GM19455 (cell line): ENCODE data around the gene TMEM151A.
A peak's percentile ranks its signal among the peaks of the same experiment; 100 is the strongest.

Experiments
- ATAC-seq: cut with Tn5 transposase; IDR thresholded peaks from one replicate; pipeline ENCODE4 v1.9.1; 2021; ENCODE audit not compliant: unreplicated experiment

The TMEM151A gene

DNA sequence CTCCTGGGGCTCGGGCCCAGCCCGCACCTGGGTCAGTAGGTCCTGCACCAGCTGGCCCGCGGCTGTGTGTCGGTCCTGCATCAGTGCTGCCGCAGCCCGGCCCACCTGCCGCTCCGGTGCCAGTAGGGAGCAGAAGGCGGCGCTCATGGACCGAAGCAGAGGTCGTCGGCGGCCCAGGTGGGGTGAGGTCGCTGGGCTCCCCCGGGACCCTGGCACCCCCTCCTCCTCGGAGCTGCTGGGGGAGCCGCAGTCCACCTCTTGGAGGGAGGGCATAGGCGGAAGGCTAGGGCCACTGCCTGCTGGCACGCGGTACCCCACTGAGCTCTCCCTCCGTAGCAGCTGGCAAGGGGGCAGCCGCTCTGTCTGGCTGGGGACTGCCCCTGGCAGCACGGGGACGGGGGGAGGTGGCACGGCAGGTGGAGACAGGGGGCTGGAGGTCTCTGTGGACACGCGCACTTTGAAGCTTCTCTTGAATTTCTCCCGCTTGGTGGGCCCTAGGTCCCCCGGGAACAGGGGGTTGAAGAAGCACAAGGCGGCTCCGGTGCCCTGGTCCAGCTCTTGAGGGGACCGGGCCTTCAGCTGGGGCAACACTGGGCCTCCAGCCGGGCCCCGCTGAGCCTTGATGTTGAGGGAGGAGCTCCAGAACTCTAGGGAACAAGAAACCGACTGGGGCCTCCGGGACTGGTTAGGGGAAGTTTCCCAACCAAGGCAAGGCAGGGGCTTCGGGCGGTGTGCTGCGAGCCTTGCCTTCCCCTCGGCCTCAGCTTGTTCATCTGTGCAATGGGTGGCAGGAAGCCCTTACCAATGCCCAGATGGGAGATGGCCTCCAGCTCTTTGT lies 43.1 kb downstream of the TMEM151A start:
- ATAC-seq = no peak

DNA sequence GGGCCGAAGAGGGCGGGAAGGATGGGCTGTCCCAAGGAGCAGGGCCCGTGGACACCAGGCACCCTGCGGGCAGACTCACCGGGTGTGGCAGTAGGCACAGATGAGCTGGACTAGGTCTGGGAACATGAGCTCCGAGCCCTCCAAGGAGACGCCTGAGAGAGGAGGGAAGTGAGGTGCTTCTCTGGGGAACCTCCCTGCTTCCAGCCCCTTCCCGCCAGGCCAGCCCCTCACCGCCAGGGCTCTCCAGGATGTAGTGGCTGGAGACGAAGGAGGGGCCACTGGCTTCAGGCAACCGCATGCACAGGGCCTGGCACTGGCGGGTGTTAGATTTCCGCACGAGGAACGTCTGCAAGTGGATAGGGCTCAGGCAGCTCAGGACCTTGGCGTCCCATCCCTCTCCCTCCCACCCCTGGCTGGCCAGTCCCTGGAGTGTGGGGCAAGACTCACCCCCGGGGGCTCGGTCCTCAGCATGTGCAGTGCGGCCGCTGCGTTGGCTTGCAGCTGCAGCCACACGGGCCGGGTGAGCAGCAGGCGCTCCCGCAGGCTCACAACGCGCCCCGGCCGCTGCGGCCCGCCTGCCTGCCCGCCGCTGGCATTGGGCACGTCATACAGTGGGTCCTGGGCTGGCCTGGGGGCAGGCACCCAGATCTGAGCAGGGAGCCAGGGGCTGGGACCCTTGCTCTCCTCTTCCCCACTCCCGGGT lies 44.0 kb downstream of the TMEM151A start:
- ATAC-seq = no peak

DNA sequence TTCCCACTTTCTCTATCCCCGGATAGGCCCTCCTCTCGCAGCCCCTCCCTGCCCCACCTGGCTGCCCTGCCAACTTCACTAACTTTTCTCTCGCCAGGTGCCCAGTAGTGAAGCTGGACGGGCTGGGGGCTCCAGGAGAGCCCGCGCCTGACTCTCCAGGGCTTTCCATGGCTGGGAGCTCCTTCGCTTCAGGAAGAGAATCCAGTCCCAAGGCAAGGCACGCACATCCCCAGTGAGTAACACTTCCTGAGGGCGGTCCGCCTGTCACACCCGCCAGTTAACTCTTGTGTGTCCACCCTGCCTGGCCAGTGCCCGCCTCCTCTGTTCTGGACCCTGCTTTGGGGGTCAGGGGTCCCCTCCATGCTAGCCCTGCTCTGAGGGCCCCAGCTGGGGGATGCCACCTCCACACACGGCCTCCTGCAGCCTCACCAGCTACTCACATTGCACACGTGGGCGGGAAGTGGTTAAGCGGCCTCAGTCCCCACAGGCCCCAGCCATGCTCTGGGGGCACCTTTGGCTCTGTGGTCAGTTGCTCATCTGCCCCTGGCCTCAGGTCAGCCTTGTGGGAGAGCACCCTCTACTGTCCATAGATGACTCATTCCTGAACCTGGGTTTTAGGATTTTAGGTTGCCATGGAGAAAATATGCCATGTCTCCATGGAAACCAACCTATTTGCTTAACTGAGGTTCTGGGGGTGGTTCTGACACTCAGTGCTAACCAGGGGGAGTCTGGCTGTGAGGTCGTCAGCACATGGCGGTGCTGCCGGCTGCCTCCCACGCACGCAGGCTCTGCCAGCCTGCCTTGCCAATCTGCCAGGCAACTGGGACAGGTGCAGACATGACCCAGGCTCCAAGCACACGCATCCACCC lies 44.8 kb downstream of the TMEM151A start, which contains the start of gene RIN1:
Gene RIN1, minus strand, starts transcription at position 201 of the 869 bp plus-strand sequence. Its CDS starts 32 bp downstream, at position 169.
- peak; percentile 54 for ATAC-seq

DNA sequence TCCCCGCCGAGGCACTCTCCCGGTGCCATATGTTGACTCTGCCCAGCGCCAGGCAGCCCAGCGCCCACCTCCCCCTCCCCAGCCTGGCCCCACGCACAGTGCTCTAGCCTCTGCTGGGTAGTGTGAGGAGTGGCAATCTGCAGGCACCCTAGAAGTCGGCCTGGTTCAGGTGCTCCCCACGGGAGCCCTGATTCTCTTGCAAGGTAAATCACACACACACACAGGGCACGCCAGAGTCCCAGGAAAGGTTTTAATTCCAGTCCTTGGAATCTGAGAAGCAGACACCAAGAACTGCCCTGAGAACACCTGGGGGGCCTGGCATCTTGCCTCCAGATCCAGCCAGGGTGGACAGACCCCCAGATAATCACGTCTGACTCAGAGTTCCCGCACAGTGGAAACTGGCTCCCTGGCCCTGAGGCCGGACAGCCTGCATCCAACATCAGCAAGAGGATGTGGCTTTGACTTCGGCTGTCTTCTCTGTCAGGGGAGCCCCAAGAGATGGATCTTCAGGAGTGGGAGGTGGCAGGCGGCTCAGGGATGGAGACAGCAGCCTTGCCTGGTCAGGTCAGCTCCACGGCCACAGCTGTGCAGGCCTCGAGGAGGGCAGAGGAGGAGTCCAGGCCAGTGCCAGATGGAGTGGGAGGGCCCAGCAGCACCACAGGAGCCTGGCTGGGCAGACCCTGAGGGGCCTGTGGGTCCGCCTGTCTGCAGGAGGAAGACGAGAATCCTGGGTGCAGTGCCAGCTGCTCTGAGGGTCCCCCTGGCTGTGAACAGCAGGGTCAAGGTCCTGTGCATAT lies 45.6 kb downstream of the TMEM151A start:
- ATAC-seq = no peak

DNA sequence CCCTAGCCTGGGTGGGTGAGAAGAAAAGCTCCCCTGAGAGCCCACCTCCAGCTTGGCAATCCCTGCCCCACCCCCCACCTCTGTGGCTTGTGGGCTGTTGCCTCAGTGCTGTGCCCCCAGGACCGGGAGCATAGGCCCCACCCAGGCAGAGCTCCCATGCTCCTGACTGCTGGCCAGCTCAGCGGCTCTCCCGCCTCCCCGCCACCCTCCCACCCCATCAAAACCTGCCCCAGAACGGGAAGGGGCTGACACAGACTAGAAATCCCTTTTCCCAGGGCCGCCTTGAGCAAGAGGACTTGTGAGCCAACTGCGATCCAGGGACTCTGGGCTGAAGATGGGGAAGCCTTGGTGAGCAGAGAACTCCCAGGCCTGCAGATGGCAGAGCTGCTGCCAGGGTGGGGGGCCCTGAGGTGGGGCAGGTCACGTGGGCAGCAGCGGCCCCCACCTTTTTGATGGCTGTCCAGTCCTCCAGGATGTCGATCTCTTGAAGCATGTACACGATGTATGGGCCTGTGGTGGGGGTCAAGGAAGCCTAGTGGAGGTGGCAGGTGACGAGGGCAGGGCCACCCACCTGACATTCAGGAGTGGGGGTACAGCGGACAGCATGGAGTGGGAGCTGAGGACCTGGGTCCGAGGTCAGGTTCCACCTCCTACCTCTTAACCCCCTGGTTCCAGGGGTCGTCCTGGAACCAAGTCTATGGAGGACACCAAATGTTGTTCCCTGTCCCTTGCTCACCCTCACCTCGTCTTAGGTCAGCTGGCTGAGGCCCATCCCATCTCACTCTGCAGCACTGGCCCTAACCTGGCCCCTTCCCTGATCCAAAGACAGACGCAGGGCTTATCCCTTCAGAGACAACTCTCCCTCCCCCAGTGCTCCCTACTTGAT lies 46.8 kb downstream of the TMEM151A start:
- no peak for ATAC-seq

DNA sequence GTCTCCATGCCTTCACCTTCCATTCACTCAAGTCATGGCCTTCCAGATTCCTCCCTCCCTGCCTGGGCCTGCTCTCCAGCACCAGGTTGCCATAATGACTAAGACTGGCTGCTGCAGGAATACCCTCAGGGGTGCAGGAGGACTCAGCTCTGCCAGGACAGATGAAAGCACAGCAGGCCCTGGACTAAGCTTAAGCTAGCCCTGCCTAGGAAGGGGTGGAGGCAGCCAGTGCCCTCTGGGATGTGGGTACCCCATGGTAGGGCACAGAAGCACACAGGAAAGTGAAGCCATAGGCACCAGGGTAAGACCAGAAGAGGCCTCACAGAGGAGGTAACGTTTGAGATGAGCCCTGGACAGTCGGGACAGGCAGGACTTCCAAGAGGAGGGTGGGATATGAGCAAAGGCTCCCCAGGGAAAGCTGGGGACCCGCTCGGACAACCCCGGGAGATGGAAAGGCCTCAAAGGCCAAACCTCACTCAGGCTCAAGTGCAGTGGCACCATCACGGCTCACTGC lies 47.5 kb downstream of the TMEM151A start:
- ATAC-seq = no peak

DNA sequence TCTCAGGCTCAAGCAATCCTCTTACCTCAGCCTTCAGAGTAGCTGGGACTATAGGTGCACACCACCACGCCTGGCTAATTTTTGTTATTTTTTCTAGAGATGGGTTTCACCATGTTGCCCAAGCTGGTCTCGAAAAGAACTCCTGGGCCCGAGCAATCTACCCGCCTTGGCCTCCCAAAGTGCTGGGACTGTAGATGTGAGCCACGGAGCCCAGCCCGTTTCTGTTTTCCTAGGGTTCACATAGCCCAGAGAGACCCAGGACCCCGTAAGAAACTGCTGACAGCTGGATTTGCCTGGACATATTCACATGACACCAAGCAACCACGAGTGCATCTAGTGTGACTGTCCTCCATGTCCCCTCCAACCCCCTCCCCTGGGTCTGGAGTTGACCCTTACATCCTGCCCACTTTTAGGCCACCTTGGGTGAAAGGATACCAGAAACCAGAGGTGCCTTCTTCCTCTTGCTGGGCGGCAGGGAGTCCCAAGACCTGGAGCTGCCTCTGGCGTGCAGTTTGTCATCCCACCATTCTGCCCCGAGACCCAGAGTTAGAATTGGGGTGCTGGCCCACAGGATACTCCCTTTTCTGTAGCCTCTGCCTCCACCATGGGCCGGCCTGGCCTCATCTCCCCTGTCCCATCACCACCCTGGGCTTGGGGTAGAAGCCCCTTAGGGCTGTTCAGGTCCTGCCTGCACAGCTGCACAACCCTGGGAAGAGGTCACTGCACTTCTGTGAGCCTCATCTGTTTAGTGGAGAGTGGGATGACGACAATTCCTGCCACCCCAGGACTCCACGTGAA lies 48.2 kb downstream of the TMEM151A start:
- ATAC-seq = no peak

DNA sequence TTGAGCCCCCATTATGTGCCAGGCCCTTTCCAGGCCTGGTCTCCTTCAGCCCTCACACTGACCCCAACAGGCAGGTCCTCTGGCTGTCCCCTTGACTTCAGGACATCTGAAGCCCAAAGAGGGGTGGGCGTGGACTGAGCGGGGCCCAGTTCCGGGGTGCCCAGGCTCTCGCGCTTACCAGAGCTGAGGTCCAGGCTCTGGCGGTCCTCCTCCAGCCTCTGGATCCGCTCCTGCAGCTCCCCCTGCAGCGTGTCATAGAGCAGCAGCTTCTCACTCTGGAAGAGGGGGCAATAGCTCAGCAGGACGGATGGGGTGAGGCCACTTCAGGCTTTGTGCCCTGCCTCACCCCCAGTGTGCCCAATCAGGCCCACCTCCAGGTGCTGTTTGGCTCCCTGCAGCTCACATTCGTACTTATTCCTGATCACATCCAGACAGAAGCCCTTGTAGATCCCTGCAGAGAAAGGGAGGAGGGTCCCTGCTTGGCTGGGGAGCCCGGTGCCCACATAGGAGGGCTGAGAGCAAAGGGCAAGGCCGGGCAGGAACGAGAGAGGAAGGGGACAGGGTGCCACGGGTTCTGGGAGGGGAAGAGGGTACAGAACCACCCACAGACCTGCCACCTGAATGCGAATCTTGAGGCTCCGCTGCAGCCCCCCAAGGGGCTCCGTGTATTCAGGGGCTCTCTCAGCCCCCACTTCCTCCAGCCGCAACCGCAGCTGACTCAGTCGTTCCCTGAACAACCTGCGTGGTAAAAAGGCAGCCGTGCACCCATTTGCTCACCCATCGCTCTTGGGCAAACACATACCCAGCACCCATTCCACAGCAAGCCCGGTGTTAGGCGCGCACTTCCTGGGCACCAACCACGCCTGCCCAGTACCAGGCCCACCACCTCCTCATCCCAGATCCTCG lies 49.2 kb downstream of the TMEM151A start:
- ATAC-seq = no peak

DNA sequence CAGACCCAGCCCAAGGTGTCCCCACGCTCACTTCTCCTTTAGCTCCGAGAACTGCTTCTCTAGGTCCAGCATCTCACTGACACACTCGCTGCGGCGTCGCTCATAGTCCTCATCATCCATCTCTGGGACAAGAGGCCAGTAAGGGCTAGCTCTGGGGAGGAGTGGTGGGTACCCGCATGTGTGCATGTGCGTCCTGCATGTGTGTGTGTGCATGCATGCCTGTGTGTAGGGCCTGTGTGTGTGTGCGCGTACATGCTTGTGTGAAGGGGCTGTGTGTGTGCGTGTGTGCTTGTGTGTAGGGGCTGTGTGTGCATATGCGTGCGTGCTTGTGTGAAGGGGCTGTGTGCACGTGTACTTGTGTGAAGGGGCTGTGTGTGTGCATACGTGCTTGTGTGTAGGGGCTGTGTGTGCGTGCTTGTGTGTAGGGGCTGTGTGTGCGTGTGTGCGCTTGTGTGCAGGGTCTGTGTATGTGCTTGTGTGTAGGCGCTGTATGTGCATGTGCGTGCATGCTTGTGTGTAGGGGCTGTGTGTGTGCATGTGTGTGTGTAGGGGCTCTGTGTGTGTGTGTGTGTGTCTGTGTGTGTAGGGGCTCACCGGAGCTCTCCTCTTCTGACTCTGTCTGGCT lies 49.9 kb downstream of the TMEM151A start:
- no peak for ATAC-seq

DNA sequence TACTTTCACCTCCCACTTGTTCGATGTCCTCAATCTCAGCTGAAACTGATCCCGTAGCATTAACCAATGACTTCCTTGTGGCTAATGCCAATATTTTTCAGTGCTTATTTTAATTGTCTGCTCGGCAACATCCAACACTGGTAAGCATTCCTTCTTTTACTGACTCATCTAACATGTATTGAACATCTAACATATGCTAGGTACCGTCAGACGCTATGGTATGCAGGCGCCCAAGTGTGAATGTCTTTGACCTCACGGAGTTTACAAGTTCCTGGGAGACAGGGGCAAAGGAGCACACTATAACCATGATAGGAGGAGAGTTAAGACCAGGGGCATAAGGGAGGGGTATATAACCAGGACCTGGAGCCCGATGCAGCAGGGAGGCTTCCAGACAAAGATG lies 51.5 kb downstream of the TMEM151A start:
- ATAC-seq = no peak

DNA sequence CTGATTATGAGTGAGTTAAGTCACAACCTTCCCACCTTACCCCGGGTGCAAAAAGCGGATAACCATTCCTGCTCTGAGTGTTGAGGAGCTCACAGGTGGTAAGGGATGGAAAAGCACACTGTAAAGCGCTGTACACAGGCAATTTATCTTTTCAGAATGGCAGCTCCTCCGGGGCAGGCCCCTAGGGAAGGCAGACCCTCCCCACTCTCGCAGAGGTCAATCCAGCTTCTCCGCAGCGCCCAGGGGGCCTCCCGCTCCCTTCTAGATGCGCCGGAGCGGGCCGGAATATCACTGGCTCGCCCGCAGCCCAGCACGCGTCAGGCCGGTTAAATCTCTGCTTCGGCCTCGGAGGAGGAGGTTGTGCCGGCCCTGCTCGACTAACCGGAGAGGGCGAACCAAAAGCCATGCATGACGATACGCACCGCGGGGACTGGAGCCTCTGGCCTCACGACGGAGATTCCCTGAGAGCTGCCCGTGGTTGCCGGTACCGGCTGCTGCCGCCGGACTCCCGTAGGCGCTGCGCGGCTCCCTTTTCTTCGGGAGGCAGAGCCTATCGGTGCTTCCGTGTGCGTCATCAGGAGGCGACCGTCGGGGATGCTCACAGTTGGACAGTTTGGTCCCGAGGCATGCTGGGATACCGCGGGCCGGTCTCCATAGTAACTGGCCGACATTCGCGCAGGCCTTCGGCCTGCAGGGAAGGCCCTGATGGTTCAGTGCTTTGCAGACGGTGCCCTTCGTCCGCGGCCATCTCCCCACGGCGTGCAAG lies 53.0 kb downstream of the TMEM151A start, which contains the start of gene BRMS1:
Gene BRMS1, minus strand, starts transcription at position 555 of the 766 bp plus-strand sequence. CDS start 2,870 bp downstream, outside the sequence.
- peak; percentile 66 for ATAC-seq

DNA sequence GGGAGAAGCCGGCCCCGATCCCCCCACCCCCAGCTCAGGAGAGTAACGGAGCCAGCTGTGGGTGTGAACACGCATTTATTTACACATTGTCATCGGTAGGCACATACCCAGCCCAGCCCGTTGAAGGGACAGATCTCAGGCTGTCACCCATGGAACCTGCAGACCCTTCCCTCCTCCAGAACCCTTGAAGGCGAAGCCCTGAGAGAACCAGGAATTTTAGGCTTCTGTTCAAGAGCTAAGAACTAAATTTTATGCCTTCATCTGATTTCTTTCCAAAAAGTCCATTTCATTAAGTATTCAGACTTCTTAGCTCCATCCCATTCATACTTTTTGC lies 53.6 kb downstream of the TMEM151A start:
- ATAC-seq = peak; percentile 1
